Measurements from ENCODE around the gene PPME1. TPM values are rescaled to one million over a fixed set of nuclear protein-coding genes. Genes with fewer than 3 reads are reported as not detected.

PPME1 gene
- total RNA-seq, 2 experiments from 2014 or later = 28.6 to 28.8 TPM

DNA sequence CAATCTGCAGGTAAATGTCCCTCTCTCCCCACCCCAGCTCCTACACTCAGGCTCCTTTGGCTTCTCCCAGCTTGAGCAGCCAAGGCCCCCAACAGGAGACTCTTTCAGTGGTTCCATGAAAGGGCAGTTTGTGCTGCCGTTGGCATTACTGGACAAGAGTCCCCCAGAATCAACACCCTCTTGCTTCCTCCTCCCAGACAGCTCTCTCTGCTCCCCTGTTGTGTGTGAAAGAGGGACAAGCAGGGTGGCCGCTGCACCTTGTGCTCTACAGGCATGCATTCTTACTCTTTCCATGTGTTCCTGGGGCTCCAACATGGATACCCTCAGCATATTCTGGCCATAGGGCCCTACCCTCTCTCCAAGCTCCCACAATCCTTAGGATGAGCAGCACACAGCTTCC, 91.6 kb downstream of the PPME1 start:
- BruUV-seq (replicated peaks) = no TSS peak
- no peak for TF ChIP-seq CTCF (conservative IDR thresholded peaks at IDR 0.05; ENCODE audit: low read length)
- no peak for TF ChIP-seq EZH2phosphoT487 (IDR thresholded peaks at IDR 0.05; ENCODE audit: borderline replicate concordance, low read depth, low read length)
- H3K36me3 ChIP-seq (ENCODE audit: insufficient read depth, low read length) = no peaks in the 10 kb centered on the region
- no peaks in the 10 kb centered on the region for H3K9me2 ChIP-seq (ENCODE audit: insufficient read depth, low read length)
- H3K79me2 ChIP-seq (ENCODE audit: insufficient read depth, low read depth, low read length) = no peaks in the 10 kb centered on the region
- intact Hi-C loops (cut with micrococcal nuclease; ENCODE audit: unreplicated experiment) = no loop called here
- CTCF ChIA-PET (ENCODE audit: unreplicated experiment) = no interaction called here
- no peak overlapping the region for H3K27ac ChIP-seq (ENCODE audit: low read depth, low read length, poor library complexity, severe bottlenecking)
- H3K4me1 ChIP-seq (ENCODE audit: insufficient read depth, low read length, poor library complexity, severe bottlenecking) = no peaks in the 10 kb centered on the region
- H4K20me1 ChIP-seq (ENCODE audit: insufficient read depth, low read length) = no peaks in the 10 kb centered on the region
- H2AFZ ChIP-seq (ENCODE audit: low read length) = no peak overlapping the region
- no peaks in the 10 kb centered on the region; the same call in 1 of the 2 replicates for H3K9me3 ChIP-seq (ENCODE audit: low read length)
- no peak overlapping the region for H3K4me3 ChIP-seq (ENCODE audit: low read depth, low read length, poor library complexity, severe bottlenecking)
- DNase-seq (ENCODE audit: low spot score) = no peak
- no peak overlapping the region for H3K4me2 ChIP-seq (ENCODE audit: low read length)
- POLR2A ChIA-PET = no interaction called here

DNA sequence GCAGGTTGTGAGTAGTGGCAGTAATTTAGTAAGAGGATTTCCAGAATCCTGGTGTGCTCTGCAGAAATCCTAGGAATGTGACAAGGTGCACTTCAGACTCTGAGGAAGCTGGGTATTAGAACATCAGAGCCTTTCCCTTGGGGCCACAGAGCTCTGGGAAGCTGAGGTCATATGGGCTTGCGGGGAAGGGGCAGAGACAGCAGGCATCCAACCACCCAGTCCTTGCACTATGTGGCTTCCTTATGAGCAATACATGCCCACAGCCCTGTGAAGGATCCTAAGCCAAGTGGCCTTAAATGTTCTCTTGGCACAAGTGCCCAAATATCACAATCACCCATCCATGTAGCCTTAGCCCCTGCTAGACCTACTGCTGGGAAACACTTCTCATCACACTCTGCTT, 94.2 kb downstream of the PPME1 start:
- BruUV-seq (replicated peaks) = no TSS peak
- CTCF ChIA-PET (ENCODE audit: unreplicated experiment) = no interaction called here
- no peak overlapping the region for H3K4me2 ChIP-seq (ENCODE audit: low read length)
- intact Hi-C loops (cut with micrococcal nuclease; ENCODE audit: unreplicated experiment) = no loop called here
- TF ChIP-seq CTCF (conservative IDR thresholded peaks at IDR 0.05; ENCODE audit: low read length) (no peak), EZH2phosphoT487 (IDR thresholded peaks at IDR 0.05; ENCODE audit: borderline replicate concordance, low read depth, low read length) (no peak)
- POLR2A ChIA-PET = interaction anchor here (0.6 kb wide), 1 partner anchor 13 kb away, joined by 3 read pairs; no protein-coding TSS in a partner anchor
- H3K4me1 ChIP-seq (ENCODE audit: insufficient read depth, low read length, poor library complexity, severe bottlenecking) = no peaks in the 10 kb centered on the region
- H4K20me1 ChIP-seq (ENCODE audit: insufficient read depth, low read length) = no peaks in the 10 kb centered on the region
- no peaks in the 10 kb centered on the region; the same call in 1 of the 2 replicates for H3K9me3 ChIP-seq (ENCODE audit: low read length)
- H3K79me2 ChIP-seq (ENCODE audit: insufficient read depth, low read depth, low read length) = no peaks in the 10 kb centered on the region
- H3K36me3 ChIP-seq (ENCODE audit: insufficient read depth, low read length) = no peaks in the 10 kb centered on the region
- H3K4me3 ChIP-seq (ENCODE audit: low read depth, low read length, poor library complexity, severe bottlenecking) = no peak overlapping the region
- no peak for DNase-seq (ENCODE audit: low spot score)
- H3K27ac ChIP-seq (ENCODE audit: low read depth, low read length, poor library complexity, severe bottlenecking) = no peak overlapping the region
- H2AFZ ChIP-seq (ENCODE audit: low read length) = no peak overlapping the region
- no peaks in the 10 kb centered on the region for H3K9me2 ChIP-seq (ENCODE audit: insufficient read depth, low read length)

- ChIA-PET POLR2A (no interaction called here), CTCF (ENCODE audit: unreplicated experiment) (no interaction called here)
- no peaks in the 10 kb centered on the region for H3K9me3 ChIP-seq (ENCODE audit: low read length)
- DNase-seq (ENCODE audit: low spot score) = no peak
- TF ChIP-seq EZH2phosphoT487 (IDR thresholded peaks at IDR 0.05; ENCODE audit: borderline replicate concordance, low read depth, low read length) = no peak
- TF ChIP-seq CTCF (conservative IDR thresholded peaks at IDR 0.05; ENCODE audit: low read length) = no peak
- intact Hi-C loops (cut with micrococcal nuclease; ENCODE audit: unreplicated experiment) = no loop called here
- no peak overlapping the region for H2AFZ ChIP-seq (ENCODE audit: low read length)
- no peaks in the 10 kb centered on the region for H3K4me1 ChIP-seq (ENCODE audit: insufficient read depth, low read length, poor library complexity, severe bottlenecking)
- no peaks in the 10 kb centered on the region for H3K9me2 ChIP-seq (ENCODE audit: insufficient read depth, low read length)
- no TSS peak for BruUV-seq (replicated peaks)
- no peaks in the 10 kb centered on the region for H4K20me1 ChIP-seq (ENCODE audit: insufficient read depth, low read length)
- H3K4me3 ChIP-seq (ENCODE audit: low read depth, low read length, poor library complexity, severe bottlenecking) = no peak overlapping the region
- H3K27ac ChIP-seq (ENCODE audit: low read depth, low read length, poor library complexity, severe bottlenecking) = no peak overlapping the region
- H3K79me2 ChIP-seq (ENCODE audit: insufficient read depth, low read depth, low read length) = no peaks in the 10 kb centered on the region
- no peaks in the 10 kb centered on the region for H3K36me3 ChIP-seq (ENCODE audit: insufficient read depth, low read length)
- H3K4me2 ChIP-seq (ENCODE audit: low read length) = no peak overlapping the region
Observed at GRCh38 chr11:74267014-74267413, 95.9 kb downstream of the PPME1 start.
